ENCODE results near the gene GSTO1. TPM values are rescaled to one million over a fixed set of nuclear protein-coding genes. Genes with fewer than 3 reads are reported as not detected.

Gene GSTO1
- total RNA-seq, 1 experiment from 2014 or later = 86.4 TPM

DNA sequence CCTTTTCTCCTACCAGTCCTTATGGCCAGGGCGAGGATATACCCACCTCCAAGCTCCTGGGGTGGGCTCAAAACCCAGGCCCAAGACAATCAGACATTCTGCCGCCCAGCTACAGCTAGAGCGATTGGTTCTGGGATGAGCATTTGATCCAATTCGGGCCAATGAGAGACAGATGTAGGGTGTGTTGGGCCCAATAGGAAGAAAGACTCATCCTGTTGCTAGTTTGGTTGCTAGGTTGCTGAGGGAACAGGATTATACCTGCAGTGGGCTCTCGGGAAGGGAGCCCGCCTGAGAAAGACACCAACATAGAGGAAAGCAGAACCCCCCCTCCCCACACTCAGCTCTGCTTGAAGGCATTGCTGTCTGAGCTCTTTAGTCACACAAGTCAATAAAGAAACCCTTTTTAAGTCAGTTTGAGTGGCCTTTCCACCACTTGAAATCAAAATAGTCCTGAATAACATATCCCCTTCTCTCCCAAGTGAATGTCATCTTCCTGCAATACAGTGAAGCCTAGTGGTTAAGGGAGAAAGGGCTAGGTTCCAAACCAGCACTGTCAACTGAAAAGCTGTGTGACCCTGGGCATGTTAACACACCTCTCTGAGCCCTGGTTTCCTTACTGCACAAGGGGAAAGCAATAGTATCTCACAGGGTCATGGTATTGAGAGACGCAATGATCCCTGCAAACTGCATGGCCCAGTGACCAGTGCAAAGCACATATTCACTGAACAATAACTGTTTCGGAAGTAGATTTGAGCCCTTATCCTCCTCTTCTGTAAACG lies 61.8 kb downstream of the GSTO1 start:
- H4K20me1 ChIP-seq (ENCODE audit: insufficient read depth, low read depth, low read length) = peaks cover 88% of the 10 kb centered on the region
- peak overlapping the region; percentile 43; the same call in 1 of the 2 replicates for H3K4me3 ChIP-seq (ENCODE audit: low read length)
- no peaks in the 10 kb centered on the region for H3K27me3 ChIP-seq (ENCODE audit: low read length)
- H2AFZ ChIP-seq (ENCODE audit: low read length) = no peak overlapping the region
- no peaks in the 10 kb centered on the region for H3K9me2 ChIP-seq (replicated peaks; ENCODE audit: insufficient read depth, low read length)
- H3K27ac ChIP-seq (ENCODE audit: low read length) = no peak overlapping the region
- peaks cover 15% of the 10 kb centered on the region for H3K36me3 ChIP-seq (ENCODE audit: insufficient read depth, low read length)
- H3K4me2 ChIP-seq (ENCODE audit: low read depth, low read length, poor library complexity, severe bottlenecking) = peak overlapping the region; percentile 59
- DNase-seq = no peak
- H3K9me3 ChIP-seq (ENCODE audit: low read length) = no peaks in the 10 kb centered on the region
- H3K79me2 ChIP-seq (ENCODE audit: low read length) = 0 out of 2 replicates have a peak, but pooled peaks cover 4% of the 10 kb centered on the region
- H3K4me1 ChIP-seq (ENCODE audit: low read length) = peaks cover 44% of the 10 kb centered on the region
- H3K9ac ChIP-seq (ENCODE audit: low read length) = no peak overlapping the region

Small RNAs within 50 kb of the gene (small RNA-seq; reads per million reads assigned to genes)
- gene MIR4482 (not detected), gene MIR609 (not detected)

Other genes starting within 250 kb of the GSTO1 start
- gene COL17A1, start 169.0 kb upstream of the GSTO1 start, total RNA-seq (2014; rRNA removed; shearing (Covaris generic); ENCODE audit: low replicate concordance) = not detected in 2 replicates
- 2.0 and 4.3 TPM in 2 replicates for gene SFR1, start 132.7 kb upstream of the GSTO1 start, total RNA-seq (2014; rRNA removed; shearing (Covaris generic); ENCODE audit: low replicate concordance)
- gene CFAP43, start 22.5 kb upstream of the GSTO1 start, total RNA-seq (2014; rRNA removed; shearing (Covaris generic); ENCODE audit: low replicate concordance) = 0.07 and 0.18 TPM in 2 replicates
- gene GSTO2, start 14.3 kb downstream of the GSTO1 start, total RNA-seq (2014; rRNA removed; shearing (Covaris generic); ENCODE audit: low replicate concordance) = 0.43 and 1.3 TPM in 2 replicates
- gene ITPRIP, start 83.6 kb downstream of the GSTO1 start, total RNA-seq (2014; rRNA removed; shearing (Covaris generic); ENCODE audit: low replicate concordance) = 4.5 and 4.6 TPM in 2 replicates
- 0.26 and 1.4 TPM in 2 replicates for gene CFAP58, start 98.9 kb downstream of the GSTO1 start, total RNA-seq (2014; rRNA removed; shearing (Covaris generic); ENCODE audit: low replicate concordance)

All from Karpas-422 (cell line).